ENCODE data around the gene FUT6.
"Not testable (repeated sequence)": the region's sequence is repeated elsewhere in the genome, so short reads cannot be mapped to it uniquely, and the experiment has no call there.

Gene FUT6

DNA sequence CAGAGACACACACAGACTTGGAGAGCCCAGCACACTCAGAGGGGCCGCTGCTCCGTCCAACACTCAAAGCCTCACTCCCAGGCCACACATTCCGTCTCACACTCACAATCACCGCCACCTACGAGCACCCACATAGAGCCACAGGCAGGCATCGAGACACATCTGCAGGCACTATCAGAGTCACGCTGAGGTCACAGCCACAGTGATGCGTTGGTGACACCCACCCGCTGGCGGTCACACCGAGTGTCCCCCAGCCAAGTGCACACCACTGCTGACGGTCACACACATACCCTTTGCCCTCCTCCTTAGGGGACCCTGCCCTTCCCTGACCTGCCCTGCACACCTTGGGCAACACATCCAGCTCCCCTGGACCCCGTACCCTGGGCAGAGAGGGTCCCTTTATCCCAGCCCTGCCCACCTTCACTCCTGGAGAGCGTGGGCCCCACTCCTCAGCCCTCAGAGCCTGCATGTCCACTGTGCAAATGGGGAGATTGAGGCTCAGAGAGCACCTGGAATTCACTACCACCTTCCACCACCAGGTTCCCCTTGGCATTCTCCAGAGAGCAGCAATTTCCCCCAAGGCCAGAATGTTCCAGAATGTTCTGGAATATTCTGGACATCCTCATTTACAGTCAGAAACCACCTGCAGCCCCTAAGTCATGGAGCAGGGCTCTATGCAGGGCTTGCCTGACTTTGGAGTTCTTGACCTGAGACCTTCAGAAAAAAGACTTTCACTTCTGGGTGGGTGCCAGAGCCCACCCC, 25.4 kb upstream of the FUT6 start:
- no peak for DNase-seq (ENCODE audit: extremely low read depth, low read depth)
- TF ChIP-seq, protein P1, sequence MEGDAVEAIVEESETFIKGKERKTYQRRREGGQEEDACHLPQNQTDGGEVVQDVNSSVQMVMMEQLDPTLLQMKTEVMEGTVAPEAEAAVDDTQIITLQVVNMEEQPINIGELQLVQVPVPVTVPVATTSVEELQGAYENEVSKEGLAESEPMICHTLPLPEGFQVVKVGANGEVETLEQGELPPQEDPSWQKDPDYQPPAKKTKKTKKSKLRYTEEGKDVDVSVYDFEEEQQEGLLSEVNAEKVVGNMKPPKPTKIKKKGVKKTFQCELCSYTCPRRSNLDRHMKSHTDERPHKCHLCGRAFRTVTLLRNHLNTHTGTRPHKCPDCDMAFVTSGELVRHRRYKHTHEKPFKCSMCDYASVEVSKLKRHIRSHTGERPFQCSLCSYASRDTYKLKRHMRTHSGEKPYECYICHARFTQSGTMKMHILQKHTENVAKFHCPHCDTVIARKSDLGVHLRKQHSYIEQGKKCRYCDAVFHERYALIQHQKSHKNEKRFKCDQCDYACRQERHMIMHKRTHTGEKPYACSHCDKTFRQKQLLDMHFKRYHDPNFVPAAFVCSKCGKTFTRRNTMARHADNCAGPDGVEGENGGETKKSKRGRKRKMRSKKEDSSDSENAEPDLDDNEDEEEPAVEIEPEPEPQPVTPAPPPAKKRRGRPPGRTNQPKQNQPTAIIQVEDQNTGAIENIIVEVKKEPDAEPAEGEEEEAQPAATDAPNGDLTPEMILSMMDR (IDR thresholded peaks at IDR 0.05; ENCODE audit: low read depth, low read length, missing control alignments), result no peak

DNA sequence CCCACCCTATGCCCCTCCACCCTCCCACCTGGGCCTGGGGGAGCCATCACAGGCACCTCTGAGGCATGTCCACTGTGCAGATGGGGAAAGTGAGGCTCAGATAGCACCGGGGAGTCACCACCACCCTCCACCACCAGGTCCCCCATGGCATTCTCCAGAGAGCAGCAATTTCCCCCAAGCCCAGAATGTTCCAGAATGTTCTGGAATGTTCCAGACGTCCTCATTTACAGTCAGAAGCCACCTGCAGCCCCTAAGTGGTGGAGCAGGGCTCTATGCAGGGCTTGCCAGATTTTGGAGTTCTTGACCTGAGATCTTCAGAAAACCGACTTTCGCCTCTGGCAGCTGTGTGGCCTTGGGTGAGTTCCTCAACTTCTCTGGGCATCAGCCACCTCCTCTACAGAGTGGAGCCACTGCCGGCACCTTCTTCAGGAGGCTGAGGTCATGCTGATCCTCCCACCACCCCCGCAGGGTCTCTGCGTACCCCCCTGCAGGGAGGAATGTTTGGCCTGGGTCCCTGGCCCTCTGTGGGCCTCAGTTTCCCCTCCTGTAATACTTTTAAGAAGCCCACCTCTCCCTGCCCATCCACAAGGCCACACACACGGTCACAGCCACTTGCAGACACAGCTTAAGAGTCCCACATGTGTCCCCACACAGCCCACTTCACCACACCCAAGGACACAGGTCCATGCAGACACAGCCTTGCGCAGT, 24.7 kb upstream of the FUT6 start:
- DNase-seq (ENCODE audit: extremely low read depth, low read depth), result no peak
- H3K4me3 ChIP-seq (replicated peaks; ENCODE audit: low read depth, low read length), result no peak overlapping the region
- TF ChIP-seq, protein P1 (IDR thresholded peaks at IDR 0.05; ENCODE audit: low read depth, low read length, missing control alignments), result no peak

More for the DNA sequence above, 25.4 kb upstream of the FUT6 start:
- no peak overlapping the region for H3K4me3 ChIP-seq (replicated peaks; ENCODE audit: low read depth, low read length)

DNA sequence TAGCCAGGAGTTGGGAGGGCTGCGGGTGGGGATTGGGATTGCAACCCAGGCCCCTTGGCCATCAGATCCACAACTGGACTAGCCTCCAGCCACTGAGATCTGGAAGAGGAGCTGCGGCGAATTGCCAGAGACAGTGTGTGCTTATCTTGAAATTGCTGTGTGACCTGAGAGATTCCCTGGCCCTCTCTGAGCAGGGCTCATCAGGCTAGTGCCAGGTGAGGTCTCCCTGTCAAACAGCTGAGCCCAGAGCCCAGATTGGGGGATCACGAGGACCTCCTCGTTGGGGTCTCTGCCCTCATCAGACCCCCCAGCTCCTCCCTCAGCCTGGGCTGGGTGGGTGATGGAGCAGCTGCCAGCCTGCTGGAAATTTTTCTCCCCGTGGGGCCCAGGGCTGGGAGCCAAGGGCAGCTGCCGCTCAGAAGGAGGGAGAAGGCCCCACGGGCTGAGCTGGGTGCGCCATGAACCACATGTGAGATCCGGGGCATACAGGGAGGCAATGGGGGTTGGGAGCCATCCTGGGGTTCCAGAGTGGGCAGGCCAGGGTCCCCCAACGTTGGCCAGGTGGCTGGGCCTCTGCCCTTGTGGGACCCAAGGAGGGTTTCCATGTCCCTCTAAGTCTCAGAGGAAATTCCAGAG, 23.6 kb upstream of the FUT6 start:
- TF ChIP-seq, protein P1 (IDR thresholded peaks at IDR 0.05; ENCODE audit: low read depth, low read length, missing control alignments), result no peak
- H3K4me3 ChIP-seq (replicated peaks; ENCODE audit: low read depth, low read length), result no peak overlapping the region
- no peak for DNase-seq (ENCODE audit: extremely low read depth, low read depth)

DNA sequence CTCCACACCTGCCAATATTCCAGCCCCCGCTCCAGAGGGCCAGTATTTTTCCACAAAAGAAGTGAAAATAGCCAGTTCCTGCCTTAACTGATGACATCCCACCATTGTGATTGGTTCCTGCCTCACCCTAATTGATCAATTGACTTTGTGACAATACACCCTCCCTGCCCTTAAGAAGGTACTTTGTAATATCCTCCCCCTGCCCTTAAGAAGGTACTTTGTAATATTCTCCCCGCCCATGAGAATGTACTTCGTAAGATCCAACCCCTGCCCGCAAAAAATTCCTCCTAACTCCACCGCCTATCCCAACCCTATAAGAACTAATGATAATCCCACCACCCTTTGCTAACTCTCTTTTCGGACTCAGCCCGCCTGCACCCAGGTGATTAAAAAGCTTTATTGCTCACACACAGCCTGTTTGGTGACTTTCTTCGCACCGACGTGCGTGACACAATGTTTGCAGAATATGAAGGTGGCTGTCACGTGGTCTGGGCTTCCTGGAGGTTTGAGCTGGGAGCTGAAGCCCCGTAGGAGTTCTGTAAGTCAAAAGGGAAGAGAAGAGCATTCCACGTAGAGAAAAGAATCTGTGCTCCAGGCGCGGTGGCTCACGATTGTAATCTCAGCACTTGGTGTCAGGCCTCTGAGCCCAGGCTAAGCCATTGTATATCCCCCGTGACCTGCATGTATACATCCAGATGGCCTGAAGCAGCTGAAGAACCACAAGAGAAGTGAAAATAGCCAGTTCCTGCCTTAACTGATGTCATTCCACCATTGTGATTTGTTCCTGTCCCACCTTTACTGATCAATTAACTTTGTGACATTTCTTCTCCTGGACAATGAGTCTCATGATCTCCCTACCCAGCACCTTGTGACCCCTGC, 17.9 kb upstream of the FUT6 start:
- DNase-seq (ENCODE audit: extremely low read depth, low read depth), result no peak
- TF ChIP-seq, protein P1 (IDR thresholded peaks at IDR 0.05; ENCODE audit: low read depth, low read length, missing control alignments), result no peak

DNA sequence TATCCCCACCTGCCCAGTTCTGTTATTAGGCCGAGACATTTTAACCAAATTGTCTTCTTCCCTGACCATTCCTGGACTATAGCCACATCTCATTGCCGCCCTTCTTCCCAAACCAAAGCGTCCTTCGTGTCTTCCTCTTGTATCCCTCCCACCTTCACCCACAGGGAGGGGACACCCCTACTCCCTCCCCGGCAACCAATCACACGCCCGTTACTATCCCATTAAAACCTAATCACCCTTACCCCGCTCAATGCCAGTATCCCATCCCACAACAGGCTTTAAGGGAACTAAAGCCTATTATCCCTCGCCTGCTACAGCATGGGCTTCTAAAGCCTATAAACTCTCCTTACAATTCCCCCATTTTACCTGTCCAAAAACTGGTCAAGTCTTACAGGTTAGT, 15.6 kb upstream of the FUT6 start:
- not testable (repeated sequence) for DNase-seq (ENCODE audit: extremely low read depth, low read depth); H3K4me3 ChIP-seq (replicated peaks; ENCODE audit: low read depth, low read length)

More for the DNA sequence above, 17.9 kb upstream of the FUT6 start:
- H3K4me3 ChIP-seq (replicated peaks; ENCODE audit: low read depth, low read length), result no peak overlapping the region

DNA sequence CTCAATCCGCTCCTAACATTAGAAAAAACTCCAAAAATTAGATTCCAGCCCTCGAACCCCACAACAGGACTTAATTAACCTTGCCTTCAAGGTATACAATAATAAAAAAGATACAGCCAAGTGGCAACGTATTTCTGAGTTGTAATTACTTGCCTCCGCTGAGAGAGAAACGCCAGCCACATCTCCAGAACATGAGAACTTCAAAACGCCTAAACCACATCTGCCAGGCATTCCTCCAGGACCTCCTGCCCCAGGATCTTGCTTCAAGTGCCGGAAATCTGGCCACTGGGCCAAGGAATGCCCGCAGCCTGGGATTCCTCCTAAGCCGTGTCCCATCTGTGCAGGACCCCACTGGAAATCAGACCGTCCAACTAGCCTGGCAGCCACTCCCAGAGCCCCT, 14.6 kb upstream of the FUT6 start:
- not testable (repeated sequence) for DNase-seq (ENCODE audit: extremely low read depth, low read depth); H3K4me3 ChIP-seq (replicated peaks; ENCODE audit: low read depth, low read length)

DNA sequence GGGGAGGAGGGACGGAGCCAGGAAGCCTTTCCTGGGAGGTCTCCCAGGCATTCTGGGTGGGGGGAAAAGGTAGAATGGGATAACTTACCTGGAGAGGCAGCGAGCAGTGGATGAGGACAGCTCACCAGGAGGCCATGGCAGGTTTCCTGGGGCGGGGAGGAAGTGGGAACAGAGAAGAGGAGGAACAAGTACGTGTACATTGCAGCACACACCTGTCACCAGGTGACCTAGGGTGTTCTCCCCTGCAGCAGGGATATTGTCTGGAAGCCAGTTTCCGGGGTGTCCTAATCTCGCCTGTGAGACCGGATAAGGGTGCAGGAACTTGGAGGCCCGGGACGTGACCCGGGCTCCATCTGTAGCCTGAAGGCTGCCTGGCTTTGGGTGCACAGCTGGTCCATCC, 11.8 kb upstream of the FUT6 start, which contains the start of gene FUT3:
Gene FUT3, minus strand, starts transcription at position 148 of the 400 bp plus-strand sequence.
- no peak within 1 kb of the TSS for H3K4me3 ChIP-seq (replicated peaks; ENCODE audit: low read depth, low read length)
- DNase-seq (ENCODE audit: extremely low read depth, low read depth), result no peak
- TF ChIP-seq, protein P1 (IDR thresholded peaks at IDR 0.05; ENCODE audit: low read depth, low read length, missing control alignments), result no peak

All from HFF-Myc (cell line).